NCI-H1694 treated with DMSO at 0.1 percent for 48 hours (cell line): Measurements from ENCODE around the gene GFM1.

Experiments used
- DNase-seq: peaks from one replicate; lab custom pipeline; 2025; lab: John Stamatoyannopoulos, UW

The GFM1 gene

DNA sequence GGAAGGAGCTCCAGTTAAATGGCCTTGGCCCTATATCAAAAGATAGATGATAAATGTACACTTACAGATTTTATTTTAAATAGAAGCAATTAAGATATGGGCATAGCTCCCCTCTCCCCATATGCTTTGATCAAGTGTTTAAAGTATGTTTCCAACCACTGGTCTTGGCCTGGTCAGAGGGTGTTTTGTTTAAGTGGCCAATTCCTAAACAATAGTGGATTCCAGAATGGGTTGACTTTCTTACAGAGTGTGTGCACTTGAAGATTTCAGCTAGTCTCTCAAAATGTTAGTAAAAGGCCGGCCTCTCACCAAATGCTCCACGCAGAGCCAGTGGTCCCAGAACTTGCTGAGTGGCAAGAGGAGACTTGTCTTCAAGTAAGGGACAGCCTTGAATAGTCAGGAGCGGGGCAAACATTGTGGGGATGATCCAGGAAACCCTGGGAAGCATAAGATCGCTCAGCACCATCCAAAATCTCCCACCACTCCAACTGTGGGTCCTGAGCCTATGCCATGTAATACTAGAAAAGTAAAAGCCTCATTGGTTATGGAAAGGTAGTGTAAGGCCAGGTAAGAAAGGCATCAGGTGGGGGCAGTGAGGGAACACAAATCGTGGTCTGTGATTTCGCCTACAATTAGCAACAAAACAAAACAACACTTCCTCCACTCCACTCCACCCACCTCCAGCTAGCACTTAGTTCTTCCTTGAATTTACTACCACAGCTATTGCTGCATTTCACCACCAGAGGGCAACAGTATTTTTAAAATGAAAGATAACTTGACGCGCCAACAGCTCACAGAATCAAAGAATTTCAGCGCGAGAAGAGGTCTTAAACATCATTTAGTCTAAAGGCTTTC, 83.1 kb downstream of the GFM1 start:
- DNase-seq, result peak; percentile 77

DNA sequence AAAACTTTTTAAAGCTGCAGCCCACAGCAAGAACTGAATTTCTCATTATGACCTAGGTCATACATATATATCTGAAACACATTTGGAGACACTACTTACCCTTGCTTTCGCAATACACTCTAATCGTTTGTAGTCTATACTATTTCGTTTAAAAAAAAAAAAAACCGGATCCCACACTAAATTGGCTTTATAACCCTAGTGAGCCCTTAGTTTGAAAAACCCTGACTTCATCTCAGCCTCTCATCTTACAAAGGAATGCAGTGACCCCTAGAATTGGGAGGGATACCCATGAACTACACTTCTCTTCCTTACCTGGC, 83.7 kb downstream of the GFM1 start:
- DNase-seq, result no peak

DNA sequence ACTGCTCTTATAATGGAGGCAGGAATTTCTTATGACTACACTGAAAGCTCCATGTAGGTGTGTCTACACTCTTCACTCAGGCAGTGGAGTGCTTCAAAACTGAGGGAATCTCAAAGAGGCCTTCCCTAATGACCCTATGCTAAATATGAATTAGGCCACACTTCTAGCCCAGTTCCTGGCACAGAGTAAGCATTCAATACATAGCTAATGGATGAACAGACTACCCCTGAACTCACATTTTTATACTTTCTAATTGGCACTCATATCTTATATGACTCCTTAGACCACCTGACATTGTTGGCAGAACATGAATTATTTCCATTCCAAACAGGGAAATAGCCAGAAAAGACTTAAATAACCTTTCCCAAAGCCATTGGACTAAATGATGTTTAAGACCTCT, 84.5 kb downstream of the GFM1 start:
- DNase-seq, result no peak

DNA sequence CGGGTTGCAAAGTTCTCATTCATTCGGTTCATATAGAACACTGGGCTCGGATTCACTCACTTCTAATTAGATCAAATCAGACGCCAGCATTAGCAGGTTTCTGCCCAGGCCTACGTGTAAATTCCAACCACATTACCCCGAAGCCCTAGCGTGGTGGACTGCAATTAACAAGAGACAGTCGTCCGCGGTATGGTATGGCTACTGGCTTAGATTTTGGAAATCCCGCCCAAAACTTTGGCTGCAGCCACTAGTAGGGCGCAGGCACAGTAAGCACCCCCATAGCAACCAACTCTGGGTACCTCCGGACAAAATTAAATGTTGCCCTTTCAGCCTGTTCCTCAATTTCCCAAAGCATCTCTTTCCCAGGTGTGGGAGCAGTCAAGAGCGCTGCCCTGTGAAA, 87.2 kb downstream of the GFM1 start:
- DNase-seq, result no peak

DNA sequence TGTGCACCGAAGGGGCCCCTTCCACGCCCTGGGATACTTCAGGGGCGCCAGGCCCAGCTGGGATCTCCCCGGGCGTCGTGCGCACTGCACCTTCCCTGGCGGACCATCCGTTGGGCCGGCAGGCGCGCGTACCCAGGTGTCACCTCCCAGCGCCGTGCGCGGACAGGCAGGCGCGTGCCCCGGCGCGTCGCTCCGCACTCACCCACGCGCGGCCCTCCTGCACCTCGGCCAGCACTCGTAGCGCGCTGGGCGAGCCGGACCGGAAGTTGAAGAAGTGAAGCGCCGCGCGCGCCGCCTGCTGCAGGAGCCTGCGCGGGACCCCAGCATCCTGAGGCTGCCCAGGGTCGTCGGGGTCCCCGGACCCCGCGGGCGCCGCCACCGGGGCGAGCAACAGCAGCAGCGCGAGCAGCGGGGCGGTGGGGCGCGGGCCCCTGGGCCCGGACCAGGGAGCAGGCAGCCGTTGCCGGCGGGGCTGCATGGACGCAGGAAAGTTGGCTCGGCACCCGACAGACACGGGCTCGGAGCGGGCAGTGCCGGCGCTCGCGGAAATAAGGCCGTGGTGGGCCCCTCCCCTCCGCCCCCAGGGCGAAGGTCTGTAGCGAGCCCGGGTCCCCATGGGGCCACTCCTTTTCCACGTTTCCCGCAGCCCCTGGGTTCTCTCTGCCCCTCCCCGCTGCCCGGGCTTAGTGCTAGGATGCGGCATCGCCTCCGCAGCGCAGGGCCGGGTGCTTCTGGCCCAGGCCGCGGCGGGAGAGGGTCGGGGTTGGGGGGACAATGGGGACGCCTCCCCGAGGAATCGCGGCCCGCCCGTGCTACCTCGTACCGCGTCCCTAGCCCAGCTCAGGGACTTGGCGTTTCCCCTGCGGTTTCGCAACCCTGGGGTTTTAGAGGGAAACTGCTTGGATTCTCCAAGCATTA, 87.9 kb downstream of the GFM1 start, which contains the start of gene RARRES1:
TSS of gene RARRES1 (minus strand) at position 520 of the 918 bp plus-strand sequence. CDS start at position 478, 42 bp downstream.
- no peak for DNase-seq

DNA sequence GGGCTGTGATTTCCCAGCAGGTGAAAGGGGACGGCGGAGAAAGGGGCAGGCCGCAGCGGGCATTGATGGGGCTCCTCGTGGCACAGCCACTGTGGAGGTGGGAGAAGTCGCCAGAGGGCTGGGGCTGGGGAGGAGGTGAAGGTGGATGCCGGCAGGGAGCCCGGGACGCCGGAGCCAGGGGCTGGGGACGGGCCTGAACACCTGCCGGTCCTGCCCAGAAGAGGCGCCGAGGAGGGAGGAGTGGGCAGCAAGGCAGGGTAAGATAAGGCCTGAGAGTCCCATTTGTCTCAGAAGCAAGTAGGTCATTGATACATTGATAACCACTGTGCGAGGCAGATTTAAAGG, 88.5 kb downstream of the GFM1 start:
- DNase-seq, result no peak

DNA sequence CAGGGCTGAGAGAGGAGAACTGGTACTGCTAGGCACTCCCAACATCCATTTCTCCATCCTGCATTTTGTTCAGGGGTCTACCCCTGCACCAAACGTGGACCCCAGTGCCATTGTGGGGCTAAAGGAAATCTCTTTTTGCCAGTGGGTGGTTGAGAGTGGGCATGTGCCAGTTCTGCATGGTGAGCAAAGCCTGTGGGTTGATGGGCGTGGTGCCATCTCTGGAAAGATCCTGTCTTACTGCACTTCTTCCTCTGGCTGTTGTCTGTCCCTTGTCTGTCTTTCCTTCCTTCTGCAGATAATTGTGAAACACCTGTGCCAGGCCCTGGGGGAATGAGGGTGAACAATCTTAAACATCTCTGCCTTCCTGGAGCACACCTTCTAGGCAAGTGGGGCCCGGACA, 89.3 kb downstream of the GFM1 start:
- DNase-seq, result no peak

DNA sequence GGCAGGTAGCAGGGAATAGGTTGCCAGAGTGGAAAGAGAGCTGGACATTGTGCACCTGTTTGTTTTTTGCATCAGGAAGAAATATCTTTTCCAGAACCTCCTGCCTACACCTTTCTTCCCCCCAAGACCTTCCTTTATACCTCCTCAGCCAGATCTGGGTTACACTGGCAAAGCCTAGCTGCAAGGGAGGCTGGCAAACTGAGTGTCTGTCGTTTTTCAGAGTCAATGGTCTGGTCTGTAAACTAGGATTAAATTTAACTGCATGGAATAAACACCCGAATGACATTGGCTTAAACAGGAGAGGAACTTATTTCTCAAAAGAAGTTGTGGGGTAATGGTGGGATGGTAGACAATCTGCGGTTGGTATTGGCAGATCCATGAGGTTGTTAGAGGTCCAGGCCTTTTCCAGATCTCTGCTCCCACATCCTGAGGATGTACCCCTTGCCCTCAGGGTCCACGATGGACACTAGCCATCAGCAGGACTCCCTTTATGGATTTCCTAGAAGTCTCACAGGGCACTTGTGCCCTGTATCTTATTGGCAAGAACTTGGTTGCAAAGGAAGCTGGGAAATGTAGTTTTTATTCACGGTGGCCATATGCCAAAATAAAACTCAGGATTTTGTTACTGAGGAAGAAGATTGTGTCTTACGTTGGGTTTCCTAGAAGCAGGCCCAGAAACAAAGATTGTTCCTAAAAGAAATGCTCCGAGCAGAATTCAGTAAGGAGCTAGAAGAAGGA, 91.1 kb downstream of the GFM1 start:
- no peak for DNase-seq

DNA sequence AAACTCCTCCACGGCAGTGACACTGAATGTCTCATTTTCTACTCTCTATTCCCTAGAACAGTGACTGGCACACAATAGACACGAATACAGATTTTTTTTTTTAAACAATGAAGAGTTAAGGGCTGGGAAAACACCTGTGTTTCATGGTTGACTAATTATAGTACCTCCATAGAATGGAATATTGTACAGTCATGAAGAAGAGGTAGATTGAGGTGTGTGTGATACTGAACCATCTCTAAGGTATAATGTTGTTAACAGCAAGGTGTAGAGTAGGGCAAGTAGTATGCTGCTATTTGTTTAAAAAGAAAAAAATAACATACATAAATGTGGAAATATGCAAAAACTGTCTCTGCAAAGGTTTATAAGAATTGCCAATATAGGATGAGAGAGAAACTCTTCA, 93.1 kb downstream of the GFM1 start:
- no peak for DNase-seq

DNA sequence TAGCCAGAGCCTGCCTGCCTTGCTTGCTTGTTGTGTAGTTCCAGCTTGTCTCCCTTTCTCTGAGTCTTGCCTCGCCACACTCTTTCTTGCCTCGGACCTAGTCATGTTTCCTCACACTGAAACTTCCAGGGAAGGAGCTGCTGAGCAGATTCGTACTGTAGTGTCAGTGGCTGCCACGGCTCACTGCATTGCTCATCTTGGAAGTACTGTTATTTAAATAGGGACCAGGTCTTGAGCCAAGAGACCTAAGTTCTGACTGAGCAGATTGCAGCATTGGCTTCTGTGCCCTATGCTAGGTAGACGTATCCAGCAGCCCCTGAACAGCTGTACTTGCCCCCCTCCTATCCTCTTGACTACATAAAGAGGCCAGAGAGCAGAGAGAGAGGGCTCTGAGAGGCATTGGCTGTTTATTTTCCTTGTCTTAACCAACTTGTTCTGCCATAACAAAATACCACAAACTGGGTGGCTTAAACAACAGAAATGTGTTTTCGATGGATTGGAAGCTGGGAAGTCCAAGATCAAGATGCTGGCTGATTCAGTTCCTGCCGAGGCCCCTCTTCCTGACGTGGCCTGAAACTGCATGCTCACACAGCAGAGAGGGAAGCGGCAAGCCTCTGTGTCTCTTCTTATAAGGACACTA, 93.8 kb downstream of the GFM1 start:
- no peak for DNase-seq

DNA sequence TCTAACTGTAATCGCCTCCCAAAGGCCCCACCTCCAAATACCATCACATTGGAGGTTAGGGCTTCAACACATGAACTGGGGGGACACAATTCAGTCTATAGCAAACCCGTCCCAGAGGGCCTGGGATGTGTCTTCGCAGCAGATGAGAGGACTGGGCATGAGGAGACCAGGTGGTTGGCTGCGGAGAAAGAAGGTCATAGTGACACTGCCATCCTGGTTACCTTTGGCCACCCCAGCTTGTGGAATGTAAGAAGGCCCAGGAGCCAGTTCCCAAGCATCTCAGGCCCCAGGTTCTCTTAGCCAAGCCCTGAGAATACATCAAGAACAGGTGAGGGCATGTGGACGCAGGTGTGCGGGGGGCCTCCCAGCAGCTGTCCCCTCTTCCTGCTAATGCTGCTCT, 94.3 kb downstream of the GFM1 start:
- no peak for DNase-seq

DNA sequence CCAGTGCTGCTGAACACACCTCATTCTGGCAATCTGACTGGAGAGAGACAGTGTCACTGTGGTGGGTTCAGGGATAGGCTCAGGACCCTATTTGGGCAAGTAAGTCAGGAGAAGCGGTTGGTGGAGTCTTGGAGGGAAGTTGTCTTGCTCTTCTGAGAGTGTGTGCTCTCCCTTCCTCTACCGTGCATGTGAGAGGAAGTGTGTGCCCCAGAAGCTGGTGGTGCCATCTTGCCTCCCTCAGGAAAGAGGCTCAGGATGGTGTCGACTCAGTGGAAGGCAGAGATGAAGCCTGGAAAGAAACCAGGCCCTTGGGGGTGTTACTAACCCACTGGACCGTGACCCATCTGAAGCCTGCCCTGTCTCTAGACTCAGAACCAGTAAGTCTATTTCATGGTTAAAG, 94.8 kb downstream of the GFM1 start:
- DNase-seq, result no peak

DNA sequence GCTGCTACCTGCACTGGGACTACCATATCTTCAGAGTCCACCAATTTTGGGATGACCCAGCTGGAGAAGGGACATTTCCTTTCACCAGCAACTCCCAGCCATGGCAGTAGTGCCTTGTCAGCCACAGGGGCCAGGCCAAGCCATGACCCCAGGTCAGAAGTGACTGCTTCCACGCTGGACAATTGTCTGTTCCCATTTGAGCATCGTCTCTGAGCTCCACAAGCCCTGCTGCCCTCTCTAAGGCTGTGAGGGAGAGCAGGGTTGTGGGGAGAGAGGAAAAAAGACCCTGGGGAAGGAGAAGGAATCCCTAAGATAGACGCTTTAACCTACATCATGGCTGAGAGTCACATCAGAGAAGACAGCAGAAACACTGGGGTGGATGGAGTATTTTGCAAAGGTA, 95.3 kb downstream of the GFM1 start:
- no peak for DNase-seq
